WTC11 (cell line): ENCODE measurements around the gene RNF181.
"Not testable (repeated sequence)": the region's sequence is repeated elsewhere in the genome, so short reads cannot be mapped to it uniquely, and the experiment has no call there.

Experiments
- CREB1 ChIP-seq: sonication (generic); formaldehyde crosslinking; IDR thresholded peaks from 2 replicates; pipeline ENCODE4 v1.8.0; 2023; ENCODE audit warnings: mild to moderate bottlenecking, missing genetic modification reagents
- EMX1 ChIP-seq: fragments of 250-450 bp; sonication (Bioruptor Pico); IDR thresholded peaks from 2 replicates; pipeline ENCODE4 v1.8.0; 2021; ENCODE audit warnings: mild to moderate bottlenecking
- ERG ChIP-seq: fragments of 250-450 bp; sonication (Bioruptor Pico); IDR thresholded peaks from 2 replicates; pipeline ENCODE4 v1.8.0; 2021; ENCODE audit warnings: mild to moderate bottlenecking
- FOXP1 ChIP-seq: sonication (generic); formaldehyde crosslinking; IDR thresholded peaks from 2 replicates; pipeline ENCODE4 v1.8.0; 2022; ENCODE audit warnings: missing genetic modification reagents, mild to moderate bottlenecking, moderate library complexity, borderline replicate concordance
- GABPB1 ChIP-seq: sonication (generic); formaldehyde crosslinking; IDR thresholded peaks from 2 replicates; pipeline ENCODE4 v1.8.1; 2023; ENCODE audit warnings: mild to moderate bottlenecking, missing genetic modification reagents
- NR3C1 ChIP-seq: sonication (generic); formaldehyde crosslinking; conservative IDR thresholded peaks from 2 replicates; pipeline ENCODE4 v1.8.1; 2023; ENCODE audit warnings: low read depth, mild to moderate bottlenecking, missing genetic modification reagents
- SMAD4 ChIP-seq: sonication (generic); formaldehyde crosslinking; IDR thresholded peaks from 2 replicates; pipeline ENCODE4 v1.8.0; 2022; ENCODE audit warnings: mild to moderate bottlenecking, missing genetic modification reagents
- ZBTB43 ChIP-seq: sonication (generic); formaldehyde crosslinking; IDR thresholded peaks from 2 replicates; pipeline ENCODE4 v1.8.1; 2023; ENCODE audit warnings: mild to moderate bottlenecking, missing genetic modification reagents
- TF ChIP-seq, protein P1 (sequence below): fragments of 200-600 bp; IDR thresholded peaks from 2 replicates; pipeline ENCODE4 v1.8.0; 2022; ENCODE audit warnings: antibody characterized with exemption

GRCh38 chr2:85614757-85615156, 19.2 kb downstream of the RNF181 start:
- not testable (repeated sequence) for TF ChIP-seq GABPB1; ERG (CRISPR knock-in tag); FOXP1; CREB1; EMX1 (CRISPR knock-in tag); NR3C1 (CRISPR knock-in tag); SMAD4 (CRISPR knock-in tag); ZBTB43 (CRISPR knock-in tag)
- TF ChIP-seq, protein P1, sequence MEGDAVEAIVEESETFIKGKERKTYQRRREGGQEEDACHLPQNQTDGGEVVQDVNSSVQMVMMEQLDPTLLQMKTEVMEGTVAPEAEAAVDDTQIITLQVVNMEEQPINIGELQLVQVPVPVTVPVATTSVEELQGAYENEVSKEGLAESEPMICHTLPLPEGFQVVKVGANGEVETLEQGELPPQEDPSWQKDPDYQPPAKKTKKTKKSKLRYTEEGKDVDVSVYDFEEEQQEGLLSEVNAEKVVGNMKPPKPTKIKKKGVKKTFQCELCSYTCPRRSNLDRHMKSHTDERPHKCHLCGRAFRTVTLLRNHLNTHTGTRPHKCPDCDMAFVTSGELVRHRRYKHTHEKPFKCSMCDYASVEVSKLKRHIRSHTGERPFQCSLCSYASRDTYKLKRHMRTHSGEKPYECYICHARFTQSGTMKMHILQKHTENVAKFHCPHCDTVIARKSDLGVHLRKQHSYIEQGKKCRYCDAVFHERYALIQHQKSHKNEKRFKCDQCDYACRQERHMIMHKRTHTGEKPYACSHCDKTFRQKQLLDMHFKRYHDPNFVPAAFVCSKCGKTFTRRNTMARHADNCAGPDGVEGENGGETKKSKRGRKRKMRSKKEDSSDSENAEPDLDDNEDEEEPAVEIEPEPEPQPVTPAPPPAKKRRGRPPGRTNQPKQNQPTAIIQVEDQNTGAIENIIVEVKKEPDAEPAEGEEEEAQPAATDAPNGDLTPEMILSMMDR: not testable (repeated sequence)
